HepG2 (cell line): ENCODE data around the gene CCDC73. TPM values are rescaled to one million over a fixed set of nuclear protein-coding genes. Genes with fewer than 3 reads are reported as not detected.
A peak's percentile ranks its signal among the peaks of the same experiment; 100 is the strongest.

ENCODE experiments used
- BRCA1 ChIP-seq: sonication (generic); formaldehyde crosslinking; IDR thresholded peaks from 2 replicates; pipeline ENCODE4 v1.4.0; 2020; ENCODE audit warnings: missing genetic modification reagents
- CBX2 ChIP-seq, 2 experiments: fragments of 200-600 bp in 1 of 2; sonication (generic); formaldehyde crosslinking in 1 of 2; IDR thresholded peaks; 2 replicates each; pipeline versions ENCODE4 v1.7.0 to v1.8.1; 2018 to 2022; ENCODE audit warnings: low read depth in 2 of 2, low read length in 1 of 2, mild to moderate bottlenecking in 1 of 2, missing genetic modification reagents in 1 of 2
- CENPX ChIP-seq: sonication (generic); formaldehyde crosslinking; IDR thresholded peaks from 2 replicates; pipeline ENCODE4 v1.9.0; 2021; ENCODE audit warnings: mild to moderate bottlenecking, missing genetic modification reagents, moderate library complexity
- FOSL2 ChIP-seq: sonication (generic); formaldehyde crosslinking; IDR thresholded peaks from 2 replicates; pipeline ENCODE4 v1.4.0; 2020; ENCODE audit warnings: missing genetic modification reagents
- KAT8 ChIP-seq: IDR thresholded peaks from 2 replicates; pipeline ENCODE4 v1.6.1; 2016; ENCODE audit warnings: missing genetic modification reagents, missing compliant biosample characterization
- NFKB2 ChIP-seq: sonication (generic); formaldehyde crosslinking; IDR thresholded peaks from 2 replicates; pipeline ENCODE4 v1.4.0; 2020; ENCODE audit warnings: missing genetic modification reagents, borderline replicate concordance
- PAF1 ChIP-seq: IDR thresholded peaks from 2 replicates; pipeline ENCODE4 v1.6.1; 2016; ENCODE audit warnings: missing genetic modification reagents, missing compliant biosample characterization
- SALL1 ChIP-seq: sonication (generic); formaldehyde crosslinking; IDR thresholded peaks from 2 replicates; pipeline ENCODE4 v1.8.0; 2022; ENCODE audit warnings: mild to moderate bottlenecking, missing genetic modification reagents
- SATB2 ChIP-seq: sonication (generic); formaldehyde crosslinking; IDR thresholded peaks from 2 replicates; pipeline ENCODE4 v1.5.0; 2020; ENCODE audit warnings: missing genetic modification reagents
- SETDB1 ChIP-seq: sonication (generic); formaldehyde crosslinking; IDR thresholded peaks from 2 replicates; pipeline ENCODE4 v1.5.1; 2020; ENCODE audit warnings: missing genetic modification reagents, mild to moderate bottlenecking, borderline replicate concordance
- SP1 ChIP-seq, 2 experiments: fragments of 450-650 bp in 1 of 2; sonication (generic) in 1 of 2; formaldehyde crosslinking in 1 of 2; IDR thresholded peaks; 2 replicates each; pipeline versions ENCODE4 v1.4.0 to v1.6.1; 2016 to 2020; ENCODE audit warnings: missing genetic modification reagents in 1 of 2
- ZBTB38 ChIP-seq: sonication (generic); formaldehyde crosslinking; IDR thresholded peaks from 2 replicates; pipeline ENCODE4 v1.5.1; 2020; ENCODE audit warnings: mild to moderate bottlenecking, missing genetic modification reagents
- ZFP36 ChIP-seq: fragments of 150-350 bp; IDR thresholded peaks from 2 replicates; pipeline ENCODE4 v1.6.1; 2018; ENCODE audit warnings: borderline replicate concordance, low read length, low read depth; ENCODE audit not compliant: partially characterized antibody
- ZFY ChIP-seq: sonication (generic); formaldehyde crosslinking; IDR thresholded peaks from 2 replicates; pipeline ENCODE4 v1.4.0; 2020; ENCODE audit warnings: missing genetic modification reagents
- ZNF260 ChIP-seq: sonication (generic); formaldehyde crosslinking; IDR thresholded peaks from 2 replicates; pipeline ENCODE4 v1.4.0; 2020; ENCODE audit warnings: missing genetic modification reagents, low read depth, mild to moderate bottlenecking, borderline replicate concordance
- ZNF383 ChIP-seq: sonication (generic); formaldehyde crosslinking; IDR thresholded peaks from 2 replicates; pipeline ENCODE4 v1.4.0; 2020; ENCODE audit warnings: missing genetic modification reagents, mild to moderate bottlenecking, borderline replicate concordance
- ZNF572 ChIP-seq: sonication (generic); formaldehyde crosslinking; IDR thresholded peaks from 2 replicates; pipeline ENCODE4 v1.5.1; 2020; ENCODE audit warnings: mild to moderate bottlenecking, missing genetic modification reagents
- ZNF616 ChIP-seq: sonication (generic); formaldehyde crosslinking; IDR thresholded peaks from 2 replicates; pipeline ENCODE4 v1.5.0; 2020; ENCODE audit warnings: low read depth, mild to moderate bottlenecking, missing genetic modification reagents
- ZNF652 ChIP-seq: IDR thresholded peaks from 2 replicates; pipeline ENCODE4 v1.6.1; 2016; ENCODE audit warnings: low read depth, borderline replicate concordance
- ZNF660 ChIP-seq: sonication (generic); formaldehyde crosslinking; IDR thresholded peaks from 2 replicates; pipeline ENCODE4 v1.5.1; 2020; ENCODE audit warnings: mild to moderate bottlenecking, low read depth, missing genetic modification reagents, borderline replicate concordance
- polyA plus RNA-seq, 8 experiments: library from polyadenylated mRNA; depleted of rRNA in 3 of 8; stranded (reverse) in 7 of 8; unstranded in 1 of 8; fragments of >200 nt; fragmentation: Illumina TruSeq in 4 of 8; extraction: Trizol in 4 of 8; gene quantifications; 2 replicates each; pipeline versions ENCODE4 v1.2.1 to v1.2.3, GENCODE V29; 2011 to 2016; ENCODE audit warnings: low read depth in 4 of 8, missing spikeins in 1 of 8, mixed read lengths in 1 of 8; ENCODE audit not compliant: insufficient read depth in 1 of 8
- total RNA-seq, 5 experiments: library from RNA; depleted of rRNA; stranded (reverse); fragments of >200 nt; fragmentation: Illumina TruSeq; extraction: Trizol; gene quantifications; 2 replicates each; pipeline ENCODE4 v1.2.3, GENCODE V29; 2016; ENCODE audit warnings: low read depth in 1 of 5
- TF ChIP-seq, protein P1 (sequence below): sonication (generic); formaldehyde crosslinking; IDR thresholded peaks from 2 replicates; pipeline ENCODE4 v1.4.0; 2020; ENCODE audit warnings: mild to moderate bottlenecking, missing genetic modification reagents, borderline replicate concordance
- TF ChIP-seq, protein P2 (sequence below): IDR thresholded peaks from 2 replicates; pipeline ENCODE4 v1.6.1; 2016; ENCODE audit warnings: low read depth, borderline replicate concordance
- TF ChIP-seq, protein P3 (sequence below): sonication (generic); formaldehyde crosslinking; IDR thresholded peaks from 2 replicates; pipeline ENCODE4 v1.5.0; 2020; ENCODE audit warnings: missing genetic modification reagents, mild to moderate bottlenecking, borderline replicate concordance
- TF ChIP-seq, protein P4 (sequence below): sonication (generic); formaldehyde crosslinking; IDR thresholded peaks from 2 replicates; pipeline ENCODE4 v1.9.0; 2022; ENCODE audit warnings: missing genetic modification reagents, mild to moderate bottlenecking, borderline replicate concordance
- TF ChIP-seq, protein P5 (sequence below): IDR thresholded peaks from 2 replicates; pipeline ENCODE4 v1.6.1; 2016

Gene CCDC73
- total and polyA plus RNA-seq, 2 of the 13 experiments (the other 11 are each of a cell fraction or from before 2014, with no cell fraction given) = 0.01 to 0.11 TPM

DNA sequence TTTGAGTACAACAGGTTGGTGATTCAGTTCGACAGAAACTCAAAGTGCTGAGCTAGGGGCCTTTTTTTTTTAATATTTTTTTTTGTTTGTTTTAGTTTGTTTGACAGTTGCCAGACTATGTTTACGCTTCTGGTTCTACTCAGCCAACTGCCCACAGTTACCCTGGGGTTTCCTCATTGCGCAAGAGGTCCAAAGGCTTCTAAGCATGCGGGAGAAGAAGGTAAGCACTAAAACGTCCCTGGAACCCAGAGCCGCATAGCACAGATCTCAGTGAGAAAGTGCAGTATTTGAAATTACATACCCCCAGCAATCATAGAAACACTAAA lies 35.9 kb upstream of the CCDC73 start (continued):
- TF ChIP-seq ZFY (CRISPR knock-in tag) (no peak), ZFP36 (no peak), ZBTB38 (CRISPR knock-in tag) (no peak), KAT8 (peak; percentile 30; the same call in 1 of the 2 replicates), SATB2 (no peak), BRCA1 (CRISPR knock-in tag) (no peak), SP1 (IDR thresholded peaks at IDR 0.05) (no peak), SP1 (CRISPR knock-in tag; IDR thresholded peaks at IDR 0.05) (no peak), FOSL2 (CRISPR knock-in tag) (peak; percentile 32; the same call in 1 of the 2 replicates), PAF1 (CRISPR knock-in tag) (no peak), CBX2 (IDR thresholded peaks at IDR 0.05; ENCODE audit: low read depth, low read length) (no peak), CBX2 (CRISPR knock-in tag; IDR thresholded peaks at IDR 0.05; ENCODE audit: low read depth) (no peak), ZNF616 (CRISPR knock-in tag) (no peak), SETDB1 (CRISPR knock-in tag) (no peak), ZNF572 (CRISPR knock-in tag) (no peak), SALL1 (CRISPR knock-in tag) (no peak; the same call in 1 of the 2 replicates), ZNF660 (CRISPR knock-in tag) (no peak), CENPX (CRISPR knock-in tag) (no peak), ZNF260 (CRISPR knock-in tag) (no peak), ZNF383 (CRISPR knock-in tag) (no peak), NFKB2 (no peak), ZNF652 (no peak)
- TF ChIP-seq, protein P1, sequence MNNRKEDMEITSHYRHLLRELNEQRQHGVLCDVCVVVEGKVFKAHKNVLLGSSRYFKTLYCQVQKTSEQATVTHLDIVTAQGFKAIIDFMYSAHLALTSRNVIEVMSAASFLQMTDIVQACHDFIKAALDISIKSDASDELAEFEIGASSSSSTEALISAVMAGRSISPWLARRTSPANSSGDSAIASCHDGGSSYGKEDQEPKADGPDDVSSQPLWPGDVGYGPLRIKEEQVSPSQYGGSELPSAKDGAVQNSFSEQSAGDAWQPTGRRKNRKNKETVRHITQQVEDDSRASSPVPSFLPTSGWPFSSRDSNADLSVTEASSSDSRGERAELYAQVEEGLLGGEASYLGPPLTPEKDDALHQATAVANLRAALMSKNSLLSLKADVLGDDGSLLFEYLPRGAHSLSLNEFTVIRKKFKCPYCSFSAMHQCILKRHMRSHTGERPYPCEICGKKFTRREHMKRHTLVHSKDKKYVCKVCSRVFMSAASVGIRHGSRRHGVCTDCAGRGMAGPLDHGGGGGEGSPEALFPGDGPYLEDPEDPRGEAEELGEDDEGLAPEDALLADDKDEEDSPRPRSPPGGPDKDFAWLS (CRISPR knock-in tag) = no peak
- TF ChIP-seq, protein P2, sequence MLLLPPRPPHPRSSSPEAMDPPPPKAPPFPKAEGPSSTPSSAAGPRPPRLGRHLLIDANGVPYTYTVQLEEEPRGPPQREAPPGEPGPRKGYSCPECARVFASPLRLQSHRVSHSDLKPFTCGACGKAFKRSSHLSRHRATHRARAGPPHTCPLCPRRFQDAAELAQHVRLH (CRISPR knock-in tag) = no peak
- TF ChIP-seq, protein P3, sequence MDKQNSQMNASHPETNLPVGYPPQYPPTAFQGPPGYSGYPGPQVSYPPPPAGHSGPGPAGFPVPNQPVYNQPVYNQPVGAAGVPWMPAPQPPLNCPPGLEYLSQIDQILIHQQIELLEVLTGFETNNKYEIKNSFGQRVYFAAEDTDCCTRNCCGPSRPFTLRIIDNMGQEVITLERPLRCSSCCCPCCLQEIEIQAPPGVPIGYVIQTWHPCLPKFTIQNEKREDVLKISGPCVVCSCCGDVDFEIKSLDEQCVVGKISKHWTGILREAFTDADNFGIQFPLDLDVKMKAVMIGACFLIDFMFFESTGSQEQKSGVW (CRISPR knock-in tag) = no peak
- TF ChIP-seq, protein P4, sequence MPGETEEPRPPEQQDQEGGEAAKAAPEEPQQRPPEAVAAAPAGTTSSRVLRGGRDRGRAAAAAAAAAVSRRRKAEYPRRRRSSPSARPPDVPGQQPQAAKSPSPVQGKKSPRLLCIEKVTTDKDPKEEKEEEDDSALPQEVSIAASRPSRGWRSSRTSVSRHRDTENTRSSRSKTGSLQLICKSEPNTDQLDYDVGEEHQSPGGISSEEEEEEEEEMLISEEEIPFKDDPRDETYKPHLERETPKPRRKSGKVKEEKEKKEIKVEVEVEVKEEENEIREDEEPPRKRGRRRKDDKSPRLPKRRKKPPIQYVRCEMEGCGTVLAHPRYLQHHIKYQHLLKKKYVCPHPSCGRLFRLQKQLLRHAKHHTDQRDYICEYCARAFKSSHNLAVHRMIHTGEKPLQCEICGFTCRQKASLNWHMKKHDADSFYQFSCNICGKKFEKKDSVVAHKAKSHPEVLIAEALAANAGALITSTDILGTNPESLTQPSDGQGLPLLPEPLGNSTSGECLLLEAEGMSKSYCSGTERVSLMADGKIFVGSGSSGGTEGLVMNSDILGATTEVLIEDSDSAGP = no peak
- TF ChIP-seq, protein P5, sequence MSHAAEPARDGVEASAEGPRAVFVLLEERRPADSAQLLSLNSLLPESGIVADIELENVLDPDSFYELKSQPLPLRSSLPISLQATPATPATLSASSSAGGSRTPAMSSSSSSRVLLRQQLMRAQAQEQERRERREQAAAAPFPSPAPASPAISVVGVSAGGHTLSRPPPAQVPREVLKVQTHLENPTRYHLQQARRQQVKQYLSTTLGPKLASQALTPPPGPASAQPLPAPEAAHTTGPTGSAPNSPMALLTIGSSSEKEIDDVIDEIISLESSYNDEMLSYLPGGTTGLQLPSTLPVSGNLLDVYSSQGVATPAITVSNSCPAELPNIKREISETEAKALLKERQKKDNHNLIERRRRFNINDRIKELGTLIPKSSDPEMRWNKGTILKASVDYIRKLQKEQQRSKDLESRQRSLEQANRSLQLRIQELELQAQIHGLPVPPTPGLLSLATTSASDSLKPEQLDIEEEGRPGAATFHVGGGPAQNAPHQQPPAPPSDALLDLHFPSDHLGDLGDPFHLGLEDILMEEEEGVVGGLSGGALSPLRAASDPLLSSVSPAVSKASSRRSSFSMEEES (CRISPR knock-in tag) = no peak
